Central memory CD8-positive, alpha-beta T cell (primary cell): ENCODE data around the gene SLC43A1.

Experiments used
- ATAC-seq: fragments of 150-1000 bp; cut with Tn5 transposase; replicated peaks from 2 replicates; pipeline ENCODE4 v1.10.0; 2022; ENCODE audit warnings: mild to moderate bottlenecking, moderate FRiP score, moderate number of reproducible peaks; ENCODE audit not compliant: poor library complexity, severe bottlenecking; ENCODE audit errors: extremely low read depth
- DNase-seq, 2 donors: peaks; one replicate each; pipeline ENCODE4 v3.0.0; 2021; ENCODE audit warnings: low spot score in 2 of 2
- H3K27ac Mint-ChIP-seq: one replicate; pipeline ENCODE4 v1.8.0; 2022; ENCODE audit warnings: low read depth, mild to moderate bottlenecking, moderate library complexity, mixed read lengths
- H3K27me3 Mint-ChIP-seq: one replicate; pipeline ENCODE4 v1.8.0; 2022; ENCODE audit warnings: mixed read lengths
- H3K36me3 Mint-ChIP-seq: one replicate; pipeline ENCODE4 v1.8.0; 2022; ENCODE audit warnings: mild to moderate bottlenecking, moderate library complexity, mixed read lengths; ENCODE audit not compliant: insufficient read depth
- H3K4me1 Mint-ChIP-seq: one replicate; pipeline ENCODE4 v1.8.0; 2022; ENCODE audit warnings: mixed read lengths
- H3K4me3 Mint-ChIP-seq: one replicate; pipeline ENCODE4 v1.8.0; 2022; ENCODE audit warnings: mild to moderate bottlenecking, moderate library complexity, mixed read lengths
- H3K9me3 Mint-ChIP-seq: one replicate; pipeline ENCODE4 v1.8.0; 2022; ENCODE audit warnings: mixed read lengths

The SLC43A1 gene

GRCh38 chr11:57467508-57468157, 47.9 kb downstream of the SLC43A1 start:
- no peak for ATAC-seq
- Mint-ChIP-seq H3K9me3 (no peaks in the 10 kb centered on the region), H3K27me3 (no peaks in the 10 kb centered on the region), H3K4me1 (peaks cover 8% of the 10 kb centered on the region), H3K27ac (no peak overlapping the region), H3K4me3 (no peak overlapping the region), H3K36me3 (no peaks in the 10 kb centered on the region)
- DNase-seq, result no peak

GRCh38 chr11:57466680-57467079, 48.8 kb downstream of the SLC43A1 start:
- H3K4me1 Mint-ChIP-seq, result peaks cover 11% of the 10 kb centered on the region
- no peak for ATAC-seq
- H3K36me3 Mint-ChIP-seq, result no peaks in the 10 kb centered on the region
- no peaks in the 10 kb centered on the region for H3K9me3 Mint-ChIP-seq
- no peak overlapping the region for H3K27ac Mint-ChIP-seq
- H3K4me3 Mint-ChIP-seq, result no peak overlapping the region
- DNase-seq, result no peak
- peaks cover 4% of the 10 kb centered on the region for H3K27me3 Mint-ChIP-seq

- no peak for ATAC-seq
- H3K36me3 Mint-ChIP-seq, result no peaks in the 10 kb centered on the region
- H3K4me3 Mint-ChIP-seq, result no peak overlapping the region
- H3K9me3 Mint-ChIP-seq, result no peaks in the 10 kb centered on the region
- H3K27me3 Mint-ChIP-seq, result peaks cover 18% of the 10 kb centered on the region
- DNase-seq, result no peak
- H3K4me1 Mint-ChIP-seq, result peaks cover 16% of the 10 kb centered on the region
- no peak overlapping the region for H3K27ac Mint-ChIP-seq
Observed at GRCh38 chr11:57464539-57465181, 50.8 kb downstream of the SLC43A1 start.

GRCh38 chr11:57463671-57464538, 51.6 kb downstream of the SLC43A1 start:
- no peak for DNase-seq
- H3K27ac Mint-ChIP-seq, result peak overlapping the region; percentile 39
- no peaks in the 10 kb centered on the region for H3K9me3 Mint-ChIP-seq
- no peak for ATAC-seq
- H3K4me1 Mint-ChIP-seq, result peaks cover 24% of the 10 kb centered on the region
- H3K36me3 Mint-ChIP-seq, result no peaks in the 10 kb centered on the region
- H3K4me3 Mint-ChIP-seq, result no peak overlapping the region
- H3K27me3 Mint-ChIP-seq, result peaks cover 25% of the 10 kb centered on the region

- H3K27me3 Mint-ChIP-seq, result peaks cover 39% of the 10 kb centered on the region
- DNase-seq (no peak), ATAC-seq (no peak)
- H3K4me1 Mint-ChIP-seq, result peaks cover 34% of the 10 kb centered on the region
- peaks cover 2% of the 10 kb centered on the region for H3K36me3 Mint-ChIP-seq
- peak overlapping the region; percentile 36 for H3K4me3 Mint-ChIP-seq
- peak overlapping the region; percentile 9 for H3K27ac Mint-ChIP-seq
- H3K9me3 Mint-ChIP-seq, result no peaks in the 10 kb centered on the region
Observed at GRCh38 chr11:57462597-57462996, 52.9 kb downstream of the SLC43A1 start.

- Mint-ChIP-seq H3K27me3 (peaks cover 45% of the 10 kb centered on the region), H3K9me3 (no peaks in the 10 kb centered on the region)
- DNase-seq, result no peak
Observed at GRCh38 chr11:57461841-57462489, 53.5 kb downstream of the SLC43A1 start.

GRCh38 chr11:57460758-57461749, 54.4 kb downstream of the SLC43A1 start:
- no peak for DNase-seq
- no peaks in the 10 kb centered on the region for H3K9me3 Mint-ChIP-seq
- peaks cover 2% of the 10 kb centered on the region for H3K36me3 Mint-ChIP-seq
- peaks cover 43% of the 10 kb centered on the region for H3K4me1 Mint-ChIP-seq
- H3K27ac Mint-ChIP-seq, result peak overlapping the region; percentile 1
- peak overlapping the region; percentile 77 for H3K4me3 Mint-ChIP-seq
- ATAC-seq, result no peak
- H3K27me3 Mint-ChIP-seq, result peaks cover 50% of the 10 kb centered on the region

More at GRCh38 chr11:57461841-57462489, 53.5 kb downstream of the SLC43A1 start:
- Mint-ChIP-seq H3K36me3 (peaks cover 2% of the 10 kb centered on the region), H3K27ac (peak overlapping the region; percentile 9), H3K4me3 (peak overlapping the region; percentile 77), H3K4me1 (peaks cover 40% of the 10 kb centered on the region)
- ATAC-seq, result no peak

GRCh38 chr11:57460022-57460757, 55.3 kb downstream of the SLC43A1 start, which contains the start of gene RTN4RL2:
RTN4RL2 (plus strand) TSS chr11:57460528; CDS start chr11:57460866, 338 bp downstream.
- no peaks in the 10 kb centered on the region for H3K9me3 Mint-ChIP-seq
- H3K4me3 Mint-ChIP-seq, result peak within 1 kb of the TSS; percentile 77
- peaks cover 43% of the 10 kb centered on the region for H3K4me1 Mint-ChIP-seq
- peak within 1 kb of the TSS; percentile 1 for H3K27ac Mint-ChIP-seq
- peaks cover 2% of the 10 kb centered on the region for H3K36me3 Mint-ChIP-seq
- ATAC-seq, result no peak
- DNase-seq, result no peak
- H3K27me3 Mint-ChIP-seq, result peaks cover 50% of the 10 kb centered on the region

GRCh38 chr11:57459164-57460021, 56.1 kb downstream of the SLC43A1 start:
- Mint-ChIP-seq H3K27ac (no peak overlapping the region), H3K4me3 (peak overlapping the region; percentile 77), H3K27me3 (peaks cover 50% of the 10 kb centered on the region), H3K4me1 (peaks cover 43% of the 10 kb centered on the region), H3K36me3 (peaks cover 5% of the 10 kb centered on the region), H3K9me3 (no peaks in the 10 kb centered on the region)
- ATAC-seq (peak; percentile 11), DNase-seq (no peak)

GRCh38 chr11:57458410-57459163, 56.9 kb downstream of the SLC43A1 start:
- ATAC-seq (peak; percentile 16), DNase-seq (no peak)
- Mint-ChIP-seq H3K4me3 (peak overlapping the region; percentile 77), H3K27ac (no peak overlapping the region), H3K4me1 (peaks cover 43% of the 10 kb centered on the region), H3K36me3 (peaks cover 5% of the 10 kb centered on the region), H3K9me3 (no peaks in the 10 kb centered on the region), H3K27me3 (peaks cover 50% of the 10 kb centered on the region)
